Forelimb muscle (tissue), 1 donor: ENCODE measurements around the gene SPATA25. TPM values are rescaled to one million over a fixed set of nuclear protein-coding genes. Genes with fewer than 3 reads are reported as not detected.
A peak's percentile ranks its signal among the peaks of the same experiment; 100 is the strongest.
"Not testable (repeated sequence)": the region's sequence is repeated elsewhere in the genome, so short reads cannot be mapped to it uniquely, and the experiment has no call there.

ENCODE experiments used
- DNase-seq: peaks from one replicate; pipeline ENCODE4 v3.0.0-alpha.2; 2013; ENCODE audit warnings: low read depth
- polyA plus RNA-seq: library from polyadenylated mRNA; unstranded; fragments of 120-200 nt; gene quantifications from one replicate; pipeline ENCODE4 v1.2.1, GENCODE V29; 2013; ENCODE audit not compliant: insufficient read length

SPATA25 gene
- polyA plus RNA-seq, 1 donor, result 10.3 TPM

GRCh38 chr20:45913116-45913515 is 25.7 kb upstream of the SPATA25 start:
- no peak for DNase-seq

DNA sequence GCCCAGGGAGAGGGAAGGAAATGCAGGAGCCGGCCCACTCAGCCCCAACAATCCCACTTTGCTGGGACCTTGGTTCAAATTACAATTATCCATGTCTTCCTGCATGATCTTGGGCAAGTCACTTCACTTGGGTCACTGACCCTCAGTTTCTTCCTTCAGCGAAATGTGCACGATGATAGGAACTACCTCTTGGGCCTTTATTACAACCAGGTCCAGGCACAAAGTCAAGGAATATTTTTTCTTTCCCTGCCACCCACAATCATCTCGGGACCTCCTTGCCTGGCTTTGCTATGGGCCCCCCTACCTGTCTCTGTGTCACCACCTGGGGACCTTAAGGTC is 24.9 kb upstream of the SPATA25 start:
- no peak for DNase-seq

GRCh38 chr20:45911486-45912343 is 24.3 kb upstream of the SPATA25 start, which contains the start of gene PLTP:
Gene PLTP (minus strand): TSS chr20:45912155. CDS start chr20:45911452, 703 bp downstream.
- DNase-seq, result no peak

- DNase-seq, result peak; percentile 84
These were observed 23.5 kb upstream of the SPATA25 start for GRCh38 chr20:45910670-45911485.

DNA sequence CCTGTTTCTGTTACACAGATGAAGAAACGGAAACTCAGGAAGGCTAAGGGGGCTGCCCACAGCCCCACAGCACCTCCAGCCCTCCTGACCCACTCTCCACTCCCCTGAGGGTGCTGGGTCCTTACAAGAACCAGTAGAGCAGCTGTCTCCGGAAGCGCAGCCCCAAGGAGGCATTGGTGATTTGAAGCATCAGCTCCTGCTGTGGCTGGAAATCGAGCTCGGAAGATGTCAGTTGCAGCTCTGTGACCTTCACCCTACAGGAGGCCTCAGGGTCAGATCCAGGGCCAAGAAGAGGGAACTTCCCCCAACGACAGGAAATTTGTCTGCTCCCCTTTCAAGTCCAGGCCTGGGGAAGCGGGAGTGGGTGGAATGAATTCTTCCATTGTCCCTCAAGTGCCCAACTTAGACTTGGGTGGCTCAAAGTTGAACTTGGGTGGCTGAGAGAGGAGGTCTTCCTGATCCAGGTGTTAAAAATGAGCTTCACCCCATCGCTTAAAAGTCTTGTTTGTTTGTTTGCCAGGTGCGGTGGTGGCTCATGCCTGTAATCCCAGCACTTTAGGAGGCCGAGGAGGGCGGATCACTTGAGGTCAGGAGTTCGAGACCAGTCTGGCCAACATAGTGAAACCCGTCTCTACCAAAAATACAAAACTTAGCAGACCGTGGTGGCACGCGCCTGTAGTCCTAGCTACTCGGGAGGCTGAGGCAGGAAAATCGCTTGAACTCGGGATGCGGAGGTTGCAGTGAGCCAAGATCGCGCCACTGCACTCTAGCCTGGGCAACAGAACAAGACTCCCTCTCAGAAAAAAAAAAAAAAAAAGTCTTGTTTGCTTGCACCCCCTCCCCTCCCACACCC is 22.6 kb upstream of the SPATA25 start:
- no peak for DNase-seq

DNA sequence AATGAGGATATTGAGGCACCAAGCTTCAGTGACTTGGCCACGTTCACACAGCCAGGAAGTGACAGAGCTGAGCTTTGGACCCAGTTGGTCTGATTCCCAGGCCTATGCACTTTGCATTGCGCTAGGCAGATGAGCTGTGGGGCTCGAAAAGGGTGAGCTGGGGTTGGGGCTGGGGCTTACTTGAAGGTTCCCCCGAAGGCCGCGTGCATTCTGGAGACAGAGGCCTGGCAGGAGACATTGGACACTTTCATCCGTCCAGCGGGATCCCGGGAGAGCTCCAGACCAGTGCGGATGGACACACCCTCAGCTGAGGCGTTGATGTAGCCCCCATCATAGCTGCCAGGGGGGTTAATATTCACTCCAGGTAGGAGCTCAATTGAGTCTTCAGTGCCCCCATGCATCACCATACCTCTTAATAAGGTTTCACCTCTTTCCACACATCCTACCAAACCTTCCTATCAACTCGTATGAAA is 21.9 kb upstream of the SPATA25 start:
- DNase-seq, result no peak

GRCh38 chr20:45908084-45908483 is 20.7 kb upstream of the SPATA25 start:
- DNase-seq, result no peak

DNA sequence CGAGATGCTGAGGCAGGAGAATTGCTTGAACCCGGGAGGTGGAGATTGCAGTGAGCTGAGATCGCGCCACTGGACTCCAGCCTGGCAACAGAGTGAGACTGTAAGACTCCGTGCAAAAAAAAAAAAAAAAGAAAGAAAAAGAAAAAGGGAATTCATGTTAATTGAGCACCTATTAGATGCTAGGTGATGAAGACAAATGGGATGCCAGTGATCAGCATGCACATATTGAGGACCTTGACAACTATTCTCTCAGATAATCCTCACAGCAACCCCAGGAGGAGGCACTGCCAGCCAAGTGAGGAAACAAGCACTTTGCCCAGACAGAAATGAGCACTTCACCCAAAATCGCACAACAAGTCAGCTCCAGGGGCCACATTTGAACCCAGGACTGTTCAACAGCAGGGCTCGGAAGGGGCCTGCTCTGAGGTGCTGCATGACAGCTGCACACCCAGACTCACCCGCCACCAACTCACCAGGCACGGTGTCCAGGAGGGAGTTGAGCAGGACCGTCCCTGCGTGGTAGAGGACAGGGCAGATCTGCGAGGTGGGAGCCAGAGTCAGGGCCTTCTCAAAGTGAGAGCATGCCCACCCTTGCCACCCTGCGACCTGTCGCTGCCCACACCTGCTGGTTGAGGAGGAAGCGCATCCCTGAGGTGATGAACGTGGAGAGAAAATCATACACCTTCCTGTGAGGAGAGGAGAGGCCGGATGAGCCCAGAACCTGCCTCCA is 20.0 kb upstream of the SPATA25 start:
- no peak for DNase-seq

DNA sequence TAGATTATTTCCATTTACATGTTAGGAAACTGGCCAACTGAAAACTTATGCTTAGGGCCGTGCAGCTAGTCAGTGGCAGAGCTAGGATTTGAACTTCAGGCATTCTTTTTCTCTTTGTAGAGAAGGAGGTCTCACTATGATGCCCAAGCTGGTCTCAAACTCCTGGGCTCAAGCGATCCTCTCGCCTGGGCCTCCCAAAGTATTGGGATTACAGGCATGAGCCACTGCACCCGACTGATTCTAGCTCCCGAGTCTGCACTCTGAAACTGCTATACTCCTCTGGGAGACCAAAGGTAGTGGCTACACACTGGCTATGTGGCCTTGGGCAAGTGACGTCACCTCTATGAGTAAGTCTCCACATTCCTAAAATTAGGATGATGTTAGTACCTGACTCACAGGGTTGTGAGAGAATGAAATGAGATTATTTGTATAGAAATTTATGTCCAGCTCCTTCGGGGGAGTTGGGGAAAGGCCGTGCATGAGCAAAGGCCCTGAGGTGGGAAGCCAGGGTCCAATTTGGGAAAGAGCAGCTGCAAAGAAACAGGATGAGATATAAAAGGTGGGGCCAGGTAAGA is 18.2 kb upstream of the SPATA25 start:
- no peak for DNase-seq

GRCh38 chr20:45904583-45905504 is 17.4 kb upstream of the SPATA25 start:
- DNase-seq, result no peak

- DNase-seq, result no peak
These were observed 14.8 kb upstream of the SPATA25 start for GRCh38 chr20:45902199-45902701.

DNA sequence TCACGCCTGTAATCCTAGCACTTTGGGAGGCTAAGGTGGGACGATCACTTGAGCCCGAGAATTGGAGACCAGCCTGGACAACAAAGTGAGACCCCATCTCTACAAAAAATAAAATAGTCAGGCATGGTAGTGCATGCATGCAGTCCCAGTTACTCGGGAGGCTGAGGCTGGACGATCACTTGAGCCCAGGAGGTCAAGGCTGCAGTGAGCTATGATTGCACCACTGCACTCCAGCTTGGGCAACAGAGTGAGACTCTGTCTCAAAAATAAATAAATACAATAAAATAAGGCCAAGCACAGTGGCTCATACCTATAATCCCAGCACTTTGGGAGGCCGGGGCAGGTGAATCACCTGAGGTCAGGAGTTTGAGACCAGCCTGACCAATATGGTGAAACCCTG is 13.9 kb upstream of the SPATA25 start:
- DNase-seq, result not testable (repeated sequence)

DNA sequence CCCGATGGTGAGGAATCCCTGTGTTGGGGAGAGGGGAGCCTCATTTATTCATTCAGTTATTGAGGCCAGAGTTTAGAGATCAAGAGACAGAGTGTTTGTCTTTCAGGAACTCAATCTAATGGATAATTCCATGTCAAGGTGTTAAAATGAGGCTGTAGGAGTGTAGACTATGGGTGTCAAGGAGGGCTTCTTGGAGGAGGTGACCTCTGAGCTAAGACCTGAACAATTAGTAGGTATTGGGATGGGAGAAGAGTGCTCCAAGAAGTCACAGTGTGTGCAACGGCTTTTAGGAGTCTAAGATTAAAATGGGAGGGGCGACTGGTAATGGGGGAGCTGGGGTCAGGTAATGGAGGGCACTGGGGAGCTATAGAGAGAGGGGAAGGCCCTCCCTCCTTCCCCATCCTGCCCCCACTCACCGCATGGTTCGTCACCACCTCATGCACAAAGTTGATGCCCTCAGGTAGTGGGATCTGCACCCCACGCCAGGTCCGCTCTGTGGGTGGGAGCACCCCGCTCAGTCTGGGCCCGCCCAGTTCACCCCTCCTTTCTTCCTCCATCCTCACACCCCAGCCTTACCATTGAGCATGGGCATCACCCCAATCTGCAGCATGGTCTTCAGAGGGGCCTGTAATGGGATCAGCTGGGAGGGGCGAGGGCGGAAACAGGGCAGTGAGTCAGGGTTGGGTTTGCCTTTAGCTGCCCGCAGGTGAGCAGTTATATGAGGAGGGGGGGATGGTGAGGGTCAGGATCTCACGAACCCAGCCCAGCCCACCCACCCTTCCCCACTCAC is 11.8 kb upstream of the SPATA25 start:
- DNase-seq, result no peak

DNA sequence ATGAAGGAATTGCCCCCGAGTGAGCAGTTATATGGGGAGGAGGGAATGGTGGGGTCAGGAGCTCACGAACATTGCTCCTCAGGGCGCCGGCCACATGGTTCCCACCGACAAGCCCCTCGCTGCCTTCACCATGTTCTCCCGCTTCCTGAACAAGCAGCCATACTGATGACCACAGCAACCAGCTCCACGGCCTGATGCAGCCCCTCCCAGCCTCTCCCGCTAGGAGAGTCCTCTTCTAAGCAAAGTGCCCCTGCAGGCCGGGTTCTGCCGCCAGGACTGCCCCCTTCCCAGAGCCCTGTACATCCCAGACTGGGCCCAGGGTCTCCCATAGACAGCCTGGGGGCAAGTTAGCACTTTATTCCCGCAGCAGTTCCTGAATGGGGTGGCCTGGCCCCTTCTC is 10.9 kb upstream of the SPATA25 start:
- DNase-seq, result no peak

- no peak for DNase-seq
These were observed 10.3 kb upstream of the SPATA25 start for GRCh38 chr20:45897692-45898091.

DNA sequence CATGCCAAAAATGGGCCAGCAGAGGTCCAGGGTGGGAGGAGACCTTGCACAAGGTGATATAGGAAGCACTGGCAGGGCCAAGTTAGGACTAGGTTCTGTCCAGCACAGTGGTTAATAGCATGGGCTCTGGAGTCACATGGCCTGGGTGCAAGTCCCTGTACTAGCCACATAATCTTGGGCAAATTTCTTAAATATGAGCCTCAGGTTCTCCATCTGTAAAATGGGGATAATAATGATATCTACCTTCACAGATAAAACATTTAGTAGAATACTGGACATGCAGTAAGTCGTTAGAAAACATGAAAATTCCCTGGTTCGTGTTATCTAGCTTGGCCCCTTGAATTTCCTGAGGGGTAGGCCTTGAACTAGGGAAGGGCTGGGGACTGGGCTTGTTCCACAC is 9.9 kb upstream of the SPATA25 start:
- no peak for DNase-seq

- DNase-seq, result no peak
These were observed 9.3 kb upstream of the SPATA25 start for GRCh38 chr20:45896641-45897161.

GRCh38 chr20:45894797-45895196 is 7.4 kb upstream of the SPATA25 start:
- no peak for DNase-seq
